ENCODE results near the gene HAO1.
"Not testable (repeated sequence)": the region's sequence is repeated elsewhere in the genome, so short reads cannot be mapped to it uniquely, and the experiment has no call there.

HAO1 gene

GRCh38 chr20:7850775-7851490 is 89.3 kb downstream of the HAO1 start:
- no peak for DNase-seq

- no peak for DNase-seq
Measured at GRCh38 chr20:7849675-7850074, 90.6 kb downstream of the HAO1 start.

- no peak for DNase-seq
Measured at GRCh38 chr20:7848351-7848750, 91.9 kb downstream of the HAO1 start.

GRCh38 chr20:7843613-7844012 is 96.6 kb downstream of the HAO1 start:
- DNase-seq, result no peak

- no peak for DNase-seq
Measured at GRCh38 chr20:7841971-7842310, 98.3 kb downstream of the HAO1 start.

GRCh38 chr20:7841291-7841970 is 98.8 kb downstream of the HAO1 start:
- no peak for DNase-seq

- no peak for DNase-seq
Measured at GRCh38 chr20:7836076-7836475, 104.2 kb downstream of the HAO1 start.

- DNase-seq, result not testable (repeated sequence)
Measured at GRCh38 chr20:7834441-7834840, 105.8 kb downstream of the HAO1 start.
